Measurements from ENCODE around the gene CRABP2.

The CRABP2 gene

GRCh38 chr1:156658945-156659574 is 46.3 kb downstream of the CRABP2 start:
- no peak overlapping the region for H3K4me3 ChIP-seq (ENCODE audit: low read depth, low read length)
- TF ChIP-seq CTCF (conservative IDR thresholded peaks at IDR 0.05; ENCODE audit: low read depth, low read length): no peak
- no peak for DNase-seq (ENCODE audit: low read depth)

- H3K4me3 ChIP-seq (ENCODE audit: low read depth, low read length): no peak overlapping the region
- DNase-seq (ENCODE audit: low read depth): no peak
- no peak for TF ChIP-seq CTCF (conservative IDR thresholded peaks at IDR 0.05; ENCODE audit: low read depth, low read length)
These were observed 46.9 kb downstream of the CRABP2 start for GRCh38 chr1:156658496-156658895.

- DNase-seq (ENCODE audit: low read depth): no peak
- TF ChIP-seq CTCF (conservative IDR thresholded peaks at IDR 0.05; ENCODE audit: low read depth, low read length): no peak
- no peak overlapping the region for H3K4me3 ChIP-seq (ENCODE audit: low read depth, low read length)
These were observed 47.6 kb downstream of the CRABP2 start for GRCh38 chr1:156657741-156658319.

- peak; percentile 95 for TF ChIP-seq CTCF (conservative IDR thresholded peaks at IDR 0.05; ENCODE audit: low read depth, low read length)
- DNase-seq (ENCODE audit: low read depth): peak; percentile 61
- peak overlapping the region; percentile 11 for H3K4me3 ChIP-seq (ENCODE audit: low read depth, low read length)
These were observed 48.3 kb downstream of the CRABP2 start for GRCh38 chr1:156656806-156657740.

- DNase-seq (ENCODE audit: low read depth): no peak
- no peak overlapping the region for H3K4me3 ChIP-seq (ENCODE audit: low read depth, low read length)
- TF ChIP-seq CTCF (conservative IDR thresholded peaks at IDR 0.05; ENCODE audit: low read depth, low read length): no peak
These were observed 49.4 kb downstream of the CRABP2 start for GRCh38 chr1:156655904-156656516.

GRCh38 chr1:156655151-156655903 is 50.1 kb downstream of the CRABP2 start:
- no peak for DNase-seq (ENCODE audit: low read depth)
- H3K4me3 ChIP-seq (ENCODE audit: low read depth, low read length): no peak overlapping the region
- TF ChIP-seq CTCF (conservative IDR thresholded peaks at IDR 0.05; ENCODE audit: low read depth, low read length): no peak

All from choroid plexus epithelial cell (primary cell).